GM06990 (cell line): ENCODE measurements around the gene KPNA4.
"Not testable (repeated sequence)": the region's sequence is repeated elsewhere in the genome, so short reads cannot be mapped to it uniquely, and the experiment has no call there.

Experiments used
- DNase-seq: peaks from one replicate; pipeline ENCODE4 v3.0.0-alpha.2; 2011; ENCODE audit not compliant: insufficient read length; ENCODE audit errors: extremely low read depth
- H3K27me3 ChIP-seq: replicated peaks from 2 replicates; pipeline ENCODE4 v1.6.0; 2011; ENCODE audit warnings: low read length; ENCODE audit not compliant: control insufficient read depth, insufficient read depth
- H3K36me3 ChIP-seq: 2 replicates; pipeline ENCODE4 v1.5.1; 2011; ENCODE audit warnings: low read length; ENCODE audit not compliant: control insufficient read depth, insufficient read depth
- H3K4me3 ChIP-seq: replicated peaks from 2 replicates; pipeline ENCODE4 v1.5.1; 2011; ENCODE audit warnings: low read depth, mild to moderate bottlenecking, control low read depth, low read length
- TF ChIP-seq, protein P1 (sequence below): IDR thresholded peaks from 2 replicates; pipeline ENCODE4 v1.5.1; 2011; ENCODE audit warnings: low read length, control low read depth, mild to moderate bottlenecking, inconsistent platforms; ENCODE audit not compliant: insufficient read depth, poor library complexity, severe bottlenecking

The KPNA4 gene

GRCh38 chr3:160577093-160577492, 11.7 kb upstream of the KPNA4 start:
- no peak for DNase-seq
- Histone ChIP-seq H3K36me3 (no peaks in the 10 kb centered on the region), H3K4me3 (no peak overlapping the region), H3K27me3 (no peaks in the 10 kb centered on the region)
- TF ChIP-seq, protein P1, sequence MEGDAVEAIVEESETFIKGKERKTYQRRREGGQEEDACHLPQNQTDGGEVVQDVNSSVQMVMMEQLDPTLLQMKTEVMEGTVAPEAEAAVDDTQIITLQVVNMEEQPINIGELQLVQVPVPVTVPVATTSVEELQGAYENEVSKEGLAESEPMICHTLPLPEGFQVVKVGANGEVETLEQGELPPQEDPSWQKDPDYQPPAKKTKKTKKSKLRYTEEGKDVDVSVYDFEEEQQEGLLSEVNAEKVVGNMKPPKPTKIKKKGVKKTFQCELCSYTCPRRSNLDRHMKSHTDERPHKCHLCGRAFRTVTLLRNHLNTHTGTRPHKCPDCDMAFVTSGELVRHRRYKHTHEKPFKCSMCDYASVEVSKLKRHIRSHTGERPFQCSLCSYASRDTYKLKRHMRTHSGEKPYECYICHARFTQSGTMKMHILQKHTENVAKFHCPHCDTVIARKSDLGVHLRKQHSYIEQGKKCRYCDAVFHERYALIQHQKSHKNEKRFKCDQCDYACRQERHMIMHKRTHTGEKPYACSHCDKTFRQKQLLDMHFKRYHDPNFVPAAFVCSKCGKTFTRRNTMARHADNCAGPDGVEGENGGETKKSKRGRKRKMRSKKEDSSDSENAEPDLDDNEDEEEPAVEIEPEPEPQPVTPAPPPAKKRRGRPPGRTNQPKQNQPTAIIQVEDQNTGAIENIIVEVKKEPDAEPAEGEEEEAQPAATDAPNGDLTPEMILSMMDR: no peak

GRCh38 chr3:160576621-160577020, 11.2 kb upstream of the KPNA4 start:
- Histone ChIP-seq H3K27me3 (no peaks in the 10 kb centered on the region), H3K4me3 (no peak overlapping the region), H3K36me3 (no peaks in the 10 kb centered on the region)
- TF ChIP-seq, protein P1: no peak
- DNase-seq: no peak

GRCh38 chr3:160575589-160575988, 10.2 kb upstream of the KPNA4 start:
- Histone ChIP-seq H3K27me3 (no peaks in the 10 kb centered on the region), H3K36me3 (no peaks in the 10 kb centered on the region), H3K4me3 (no peak overlapping the region)
- TF ChIP-seq, protein P1: no peak
- DNase-seq: no peak

DNA sequence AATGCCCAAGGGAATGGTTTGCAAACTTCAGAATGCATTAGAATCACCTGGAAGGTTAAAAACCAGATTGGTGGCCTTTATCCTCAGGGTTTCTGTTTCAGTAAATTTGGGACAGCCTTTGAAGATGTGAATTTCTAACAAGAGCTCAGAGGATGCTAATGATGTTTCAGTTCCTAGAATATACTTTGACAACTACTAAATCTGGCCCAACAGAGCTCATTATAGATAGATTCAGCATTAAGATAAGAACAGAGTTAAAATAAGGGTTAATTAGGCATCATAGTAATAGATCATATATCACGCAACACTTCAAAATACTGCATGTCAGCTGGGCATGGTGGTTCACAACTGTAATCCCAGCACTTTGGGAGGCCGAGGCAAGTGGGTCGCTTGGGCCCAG, 9.3 kb upstream of the KPNA4 start:
- DNase-seq: no peak
- Histone ChIP-seq H3K4me3 (no peak overlapping the region), H3K27me3 (no peaks in the 10 kb centered on the region), H3K36me3 (no peaks in the 10 kb centered on the region)
- TF ChIP-seq, protein P1: no peak

DNA sequence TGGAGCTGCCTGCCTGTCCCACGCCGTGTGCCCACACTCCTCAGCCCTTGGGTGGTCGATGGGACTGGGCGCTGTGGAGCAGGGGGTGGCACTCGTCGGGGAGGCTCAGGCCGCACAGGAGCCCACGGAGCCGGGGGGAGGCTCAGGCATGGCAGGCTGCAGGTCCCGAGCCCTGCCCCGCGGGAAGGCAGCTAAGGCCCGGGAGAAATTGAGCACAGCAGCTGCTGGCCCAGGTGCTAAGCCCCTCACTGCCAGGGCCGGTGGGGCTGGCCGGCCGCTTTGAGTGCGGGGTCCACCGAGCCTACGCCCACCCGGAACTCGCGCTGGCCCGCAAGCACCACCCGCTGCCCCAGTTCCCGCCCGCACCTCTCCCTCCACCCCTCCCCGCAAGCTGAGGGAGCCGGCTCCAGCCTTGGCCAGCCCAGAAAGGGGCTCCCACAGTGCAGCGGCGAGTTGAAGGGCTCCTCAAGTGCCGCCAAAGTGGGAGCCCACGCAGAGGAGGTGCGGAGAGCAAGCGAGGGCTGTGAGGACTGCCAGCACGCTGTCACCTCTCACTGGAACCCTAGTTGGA, 8.7 kb upstream of the KPNA4 start:
- not testable (repeated sequence) for H3K4me3 ChIP-seq, H3K27me3 ChIP-seq, DNase-seq, H3K36me3 ChIP-seq

DNA sequence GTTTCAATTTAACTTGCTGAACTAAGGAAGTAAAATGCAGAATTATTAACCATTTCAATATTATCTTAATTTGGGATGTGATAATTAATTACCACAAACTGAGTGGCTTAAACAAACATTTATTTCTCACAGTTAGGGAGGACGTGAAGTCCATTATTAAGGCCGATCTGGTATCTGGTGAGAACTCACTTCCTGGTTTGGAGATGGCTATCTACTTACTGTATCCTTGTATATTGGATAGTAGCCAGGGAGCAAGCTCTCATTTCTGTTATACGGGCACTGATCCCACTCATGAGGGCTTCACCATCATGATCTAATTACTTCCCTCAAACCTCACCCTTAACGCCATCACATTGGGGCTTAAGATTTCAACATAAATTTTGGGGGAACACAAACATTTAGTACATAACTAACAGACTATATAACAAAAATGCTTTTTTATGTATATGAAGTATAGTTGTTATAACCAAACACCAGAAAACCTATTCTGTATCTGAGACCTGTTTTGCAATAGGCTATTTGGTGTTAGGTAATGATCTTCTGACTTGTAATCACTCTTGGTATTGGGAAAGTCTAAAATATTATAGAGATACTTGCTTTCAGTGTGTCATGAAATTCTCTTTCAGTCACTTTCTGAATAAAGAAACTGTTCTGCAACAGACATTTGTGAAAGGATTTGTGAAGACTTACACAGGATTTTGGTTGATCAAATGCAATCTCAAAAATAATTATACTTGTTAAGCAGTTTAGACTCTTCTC, 4.7 kb upstream of the KPNA4 start:
- H3K36me3 ChIP-seq: no peaks in the 10 kb centered on the region
- DNase-seq: no peak
- H3K4me3 ChIP-seq: no peak overlapping the region
- H3K27me3 ChIP-seq: no peaks in the 10 kb centered on the region
- TF ChIP-seq, protein P1: no peak
